ENCODE measurements around the gene RBM34. TPM values are rescaled to one million over a fixed set of nuclear protein-coding genes. Genes with fewer than 3 reads are reported as not detected.
"Not testable (repeated sequence)": the region's sequence is repeated elsewhere in the genome, so short reads cannot be mapped to it uniquely, and the experiment has no call there.

Gene RBM34
- 84.4 and 103 TPM in 2 replicates for total RNA-seq (2014; rRNA removed)
- polyA plus RNA-seq (2012): 55.0 TPM

GRCh38 chr1:235160957-235161684 lies at the start of gene RBM34:
TSS of gene RBM34 (minus strand) at chr1:235161250. CDS start at chr1:235161226, 24 bp downstream.
- peak; percentile 84 for DNase-seq (ENCODE audit: low read depth)

- peak; percentile 59 for DNase-seq (ENCODE audit: low read depth)
These were observed 46.1 kb upstream of the RBM34 start for GRCh38 chr1:235207209-235207565.

DNA sequence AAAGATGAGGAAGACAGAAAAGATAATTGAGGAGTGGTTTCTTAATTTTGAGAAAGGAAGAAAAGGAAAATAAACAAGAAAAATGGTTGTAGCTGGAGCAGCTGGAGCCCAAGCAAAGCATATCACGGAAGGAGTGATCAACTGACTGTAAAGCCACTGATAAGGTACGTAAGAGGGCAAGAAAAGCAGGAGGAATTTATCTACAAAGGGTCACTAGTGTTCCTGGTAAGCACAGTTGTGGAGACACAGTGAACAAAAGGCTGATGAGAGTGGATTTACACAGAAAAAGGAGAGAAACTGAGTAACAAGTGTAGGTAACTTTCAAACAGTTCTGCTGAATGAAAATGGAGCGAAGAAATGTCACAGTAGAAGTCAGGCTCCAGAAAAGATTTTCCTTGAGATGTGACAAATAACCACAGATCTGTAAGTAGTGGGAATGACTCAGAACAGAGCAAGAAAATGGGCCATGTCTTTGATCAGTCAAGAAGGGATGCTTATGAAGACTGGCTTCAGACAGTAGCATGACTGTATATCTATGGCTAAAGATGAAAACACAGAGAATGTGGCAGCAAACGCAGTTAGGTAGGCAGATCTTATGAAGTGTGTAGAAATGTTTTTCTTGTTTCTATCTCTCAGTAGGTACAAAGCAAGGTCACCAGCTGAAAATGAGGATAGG lies 45.6 kb upstream of the RBM34 start:
- DNase-seq (ENCODE audit: low read depth): peak; percentile 35

DNA sequence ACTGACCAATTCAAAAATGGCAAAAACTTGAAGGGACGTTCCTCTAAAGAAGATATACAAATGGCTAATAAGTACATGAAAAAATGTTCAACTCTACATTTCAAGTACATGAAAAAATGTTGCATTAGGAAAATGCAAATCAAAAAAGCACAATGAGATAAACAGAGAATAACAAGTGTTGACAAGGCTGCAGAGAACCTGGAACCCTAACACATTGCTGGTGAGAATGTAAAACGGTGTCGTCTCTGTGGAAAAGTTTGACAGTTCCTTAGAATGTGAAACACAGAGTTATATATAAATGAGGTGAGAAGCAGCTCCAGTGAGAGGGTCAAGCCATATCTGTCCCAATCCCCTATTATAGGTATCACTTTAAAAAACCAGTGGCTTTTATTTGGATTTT lies 44.6 kb upstream of the RBM34 start:
- DNase-seq (ENCODE audit: low read depth): no peak

- DNase-seq (ENCODE audit: low read depth): no peak
These were observed 42.4 kb upstream of the RBM34 start for GRCh38 chr1:235203428-235203827.

- DNase-seq (ENCODE audit: low read depth): not testable (repeated sequence)
These were observed 41.4 kb upstream of the RBM34 start for GRCh38 chr1:235202447-235202846.

DNA sequence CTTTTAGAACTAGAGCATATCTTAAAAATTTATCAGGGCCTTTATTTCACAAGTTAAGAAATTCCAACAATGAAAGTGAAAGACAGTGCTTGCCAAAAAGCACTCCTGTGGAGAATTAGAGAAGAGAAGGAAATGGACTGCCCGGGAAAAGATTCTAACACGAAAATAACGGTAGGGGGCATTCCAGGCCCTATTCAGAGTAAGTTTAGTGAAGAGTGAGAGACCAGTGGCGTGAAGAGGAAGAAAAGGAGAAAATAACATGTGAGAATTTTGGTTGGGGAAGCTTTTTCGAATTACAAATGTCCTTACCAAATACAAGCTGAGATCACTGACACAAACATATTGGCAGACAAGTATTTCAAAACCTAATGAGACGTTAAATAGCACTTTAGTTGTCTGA lies 38.4 kb upstream of the RBM34 start:
- DNase-seq (ENCODE audit: low read depth): peak; percentile 51

DNA sequence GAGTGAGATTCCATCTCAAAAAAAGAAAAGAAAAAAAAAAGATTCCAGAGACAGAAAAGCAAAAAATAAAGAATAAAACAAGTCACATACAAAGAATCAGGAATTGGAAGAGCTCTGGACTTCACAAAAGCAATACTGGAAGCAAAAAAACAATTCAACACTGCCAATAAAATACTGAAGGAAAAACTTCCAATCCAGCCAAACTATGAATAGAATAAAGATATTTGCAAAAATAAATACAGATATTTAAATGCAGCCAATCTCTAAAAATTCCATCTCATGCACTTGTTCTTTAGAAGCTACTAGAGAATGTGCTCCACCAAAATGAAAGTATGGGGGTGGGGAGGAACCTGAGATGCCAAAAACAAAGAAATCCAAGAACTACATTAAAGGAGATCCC lies 29.4 kb upstream of the RBM34 start:
- no peak for DNase-seq (ENCODE audit: low read depth)

GRCh38 chr1:235187316-235187715 lies 26.3 kb upstream of the RBM34 start:
- no peak for DNase-seq (ENCODE audit: low read depth)

GRCh38 chr1:235181561-235182245 lies 20.7 kb upstream of the RBM34 start:
- no peak for DNase-seq (ENCODE audit: low read depth)

DNA sequence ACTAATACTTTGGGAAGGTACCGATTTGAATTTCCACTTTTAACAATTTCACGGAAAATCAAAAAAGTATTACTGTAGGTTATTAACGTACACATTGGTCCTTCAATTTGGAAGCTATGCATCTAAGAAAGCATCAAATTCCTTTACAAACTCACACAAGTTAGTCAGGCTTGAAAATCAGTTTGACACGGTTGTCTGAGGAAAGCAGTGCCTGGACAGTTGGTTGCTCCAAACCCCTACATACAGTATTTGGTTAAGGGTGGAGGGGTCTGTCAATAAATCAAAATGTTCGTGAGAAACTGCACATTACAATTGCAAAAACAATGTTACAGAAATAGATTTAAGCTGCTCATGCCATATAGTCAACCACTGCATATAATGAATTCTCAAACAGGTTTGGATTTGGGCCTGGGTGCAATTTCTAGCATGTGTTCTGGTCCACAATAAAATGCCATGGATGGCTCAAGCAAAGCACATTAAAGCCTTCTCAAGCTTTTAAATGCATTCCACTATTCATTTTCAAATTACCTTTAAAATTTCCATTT lies 19.9 kb upstream of the RBM34 start:
- no peak for DNase-seq (ENCODE audit: low read depth)

GRCh38 chr1:235176486-235176885 lies 15.4 kb upstream of the RBM34 start:
- no peak for DNase-seq (ENCODE audit: low read depth)

- no peak for DNase-seq (ENCODE audit: low read depth)
These were observed 8.9 kb upstream of the RBM34 start for GRCh38 chr1:235169986-235170385.

DNA sequence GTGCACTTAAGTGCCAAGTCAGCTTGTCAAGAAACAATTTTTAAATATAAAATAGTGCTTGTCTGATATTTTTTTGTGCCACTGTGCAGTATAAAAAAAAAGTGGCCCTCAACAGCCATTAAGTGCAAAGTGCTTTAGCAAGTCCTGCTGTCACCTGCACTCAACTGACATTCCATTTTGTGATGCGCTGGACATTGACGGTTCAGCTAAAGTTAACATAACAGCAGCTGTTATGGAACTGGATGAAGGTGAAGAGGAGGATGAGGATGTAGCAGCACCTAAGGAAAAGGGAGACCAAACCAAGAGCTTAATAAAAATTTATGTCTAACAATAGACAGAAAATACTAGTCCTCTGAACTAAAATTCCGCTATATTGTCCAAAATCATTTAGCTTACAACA lies 7.3 kb upstream of the RBM34 start:
- DNase-seq (ENCODE audit: low read depth): no peak

GRCh38 chr1:235161685-235162327 lies 756 bp upstream of the RBM34 start:
- no peak for DNase-seq (ENCODE audit: low read depth)

- peak; percentile 56 for DNase-seq (ENCODE audit: low read depth)
These were observed 580 bp downstream of the RBM34 start for GRCh38 chr1:235160383-235160956.

DNA sequence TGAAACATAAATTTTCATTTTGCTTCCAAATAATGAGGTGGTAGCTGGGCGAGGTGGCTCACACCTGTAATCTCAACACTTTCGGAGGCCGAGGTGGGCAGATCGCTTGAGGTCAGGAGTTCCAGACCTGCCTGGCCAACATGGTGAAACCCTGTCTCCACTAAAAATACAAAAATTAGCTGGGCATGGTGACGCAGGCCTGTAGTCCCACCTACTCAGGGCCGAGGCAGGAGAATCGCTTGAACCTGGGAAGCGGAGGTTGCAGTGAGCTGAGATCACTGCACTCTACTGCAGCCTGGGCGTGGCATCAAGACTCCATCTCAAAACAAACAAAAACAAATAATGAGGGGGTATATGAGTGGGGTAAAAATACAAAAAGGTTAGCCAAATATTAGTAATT lies 1.1 kb downstream of the RBM34 start:
- DNase-seq (ENCODE audit: low read depth): not testable (repeated sequence)

DNA sequence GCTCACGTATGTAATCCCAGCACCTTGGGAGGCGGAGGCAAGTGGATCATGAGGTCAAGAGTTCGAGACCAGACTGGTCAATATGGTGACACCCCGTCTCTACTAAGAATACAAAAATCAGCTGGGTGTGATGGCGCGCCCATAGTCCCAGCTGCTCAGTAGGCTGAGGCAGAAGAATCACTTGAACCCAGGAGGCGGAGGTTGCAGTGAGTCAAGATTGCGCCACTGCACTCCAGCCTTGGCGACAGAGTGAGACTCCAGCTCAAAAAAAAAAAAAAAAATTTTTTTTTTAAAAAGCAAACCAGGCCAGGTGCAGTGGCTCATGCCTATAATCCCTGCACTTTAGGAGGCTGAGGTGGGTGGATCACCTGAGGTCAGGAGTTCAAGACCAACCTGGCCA lies 1.8 kb downstream of the RBM34 start:
- DNase-seq (ENCODE audit: low read depth): not testable (repeated sequence)

GRCh38 chr1:235158680-235159079 lies 2.4 kb downstream of the RBM34 start:
- no peak for DNase-seq (ENCODE audit: low read depth)

DNA sequence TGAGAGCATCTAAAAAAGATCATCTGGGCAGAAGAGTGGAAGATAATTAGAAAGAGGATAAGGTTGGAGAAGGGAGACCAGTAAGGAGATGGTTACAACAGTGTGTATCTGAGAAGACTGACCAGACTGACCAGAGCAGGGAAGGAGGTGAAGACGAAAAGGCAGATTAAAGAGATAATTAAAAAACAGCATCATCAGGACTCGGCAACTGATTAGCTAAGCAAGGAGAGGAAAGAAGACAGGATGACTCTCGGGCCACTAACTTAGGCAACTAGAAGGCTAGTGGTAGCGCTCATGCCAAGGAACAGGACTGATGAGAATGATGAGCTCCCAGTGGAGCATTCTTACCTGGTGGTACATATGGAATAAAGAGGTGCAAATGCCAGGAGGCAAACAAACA lies 3.9 kb downstream of the RBM34 start:
- DNase-seq (ENCODE audit: low read depth): no peak

DNA sequence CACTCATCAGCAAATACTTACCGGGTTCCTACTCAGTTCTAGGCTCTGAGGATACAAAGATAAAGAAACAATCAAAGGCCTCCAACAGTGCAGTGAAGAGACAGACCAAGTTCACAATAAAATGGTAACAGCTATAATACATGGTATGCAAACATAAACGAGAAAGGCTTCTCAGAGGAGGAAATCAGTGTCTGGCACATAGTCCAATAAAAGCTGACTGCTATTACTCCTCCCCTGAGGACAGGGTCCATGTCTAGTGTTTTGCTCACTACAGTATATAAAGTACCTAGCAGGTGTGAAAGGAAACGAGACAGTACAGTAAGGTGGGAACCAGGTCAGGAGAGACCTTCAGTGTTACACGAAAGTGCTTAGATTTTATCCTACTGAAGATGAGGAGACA lies 4.3 kb downstream of the RBM34 start:
- no peak for DNase-seq (ENCODE audit: low read depth)

- no peak for DNase-seq (ENCODE audit: low read depth)
These were observed 4.8 kb downstream of the RBM34 start for GRCh38 chr1:235156265-235156664.
